Ovary (tissue), 9 donors: ENCODE measurements around the gene GNG8. TPM values are rescaled to one million over a fixed set of nuclear protein-coding genes. Genes with fewer than 3 reads are reported as not detected.

Experiments
- DNase-seq, 5 donors: peaks; one replicate each; pipeline ENCODE4 v3.0.0-alpha.2; 2019 to 2020
- H3K27ac ChIP-seq, 2 donors: fragments of 200-600 bp; one replicate each; pipeline versions ENCODE4 v1.5.1 to v1.8.0; 2019 to 2022
- H3K27me3 ChIP-seq: fragments of 200-600 bp; one replicate; pipeline ENCODE4 v1.8.0; 2022
- H3K36me3 ChIP-seq: fragments of 200-600 bp; sonication (generic); one replicate; pipeline ENCODE4 v1.5.1; 2019
- H3K4me1 ChIP-seq: one replicate; pipeline ENCODE4 v1.8.1; 2013; ENCODE audit warnings: mild to moderate bottlenecking, moderate library complexity; ENCODE audit not compliant: insufficient read depth
- H3K4me3 ChIP-seq: fragments of 200-600 bp; sonication (generic); one replicate; pipeline ENCODE4 v1.5.1; 2017
- H3K9me3 ChIP-seq, 2 donors: fragments of 200-600 bp in 1 of 2; sonication (generic) in 1 of 2; one replicate each; pipeline versions ENCODE4 v1.5.1 to v1.8.1; 2013 to 2019; ENCODE audit warnings: mild to moderate bottlenecking in 1 of 2, moderate library complexity in 1 of 2
- CTCF ChIP-seq, 3 donors: fragments of 450-650 bp in 2 of 3; fragments of 200-600 bp in 1 of 3; IDR thresholded peaks; one replicate each; pipeline versions ENCODE4 v1.5.1 to v1.8.0; 2016 to 2022; ENCODE audit warnings: antibody characterized with exemption in 3 of 3, mild to moderate bottlenecking in 1 of 3
- EP300 ChIP-seq: sonication (generic); formaldehyde crosslinking; IDR thresholded peaks from one replicate; pipeline ENCODE4 v1.6.1; 2017; ENCODE audit warnings: antibody characterized with exemption
- POLR2A ChIP-seq: fragments of 450-650 bp; IDR thresholded peaks from one replicate; pipeline ENCODE4 v1.6.1; 2017; ENCODE audit warnings: antibody characterized with exemption, mild to moderate bottlenecking, moderate library complexity
- WGBS, 3 donors: extraction: QIAGEN DNeasy Blood & Tissue Kit in 1 of 3; methylation state at CpG; one replicate each; pipeline versions ENCODE4 v1.1.5 to v1.1.7; 2013 to 2017; 5-methylcytosine and 5-hydroxymethylcytosine counted together
- intact Hi-C, 4 donors: fragments of 100-400 bp; cut with DNase I; formaldehyde crosslinking; loops; one replicate each; pipeline versions ENCODE4 v1.11.0 to v1.15.1; 2022 to 2023
- polyA plus RNA-seq, 2 donors: library from polyadenylated mRNA; stranded (reverse); fragments of 200-250 nt in 1 of 2; fragments of 350-450 nt in 1 of 2; fragmentation: Illumina TruSeq in 1 of 2; extraction: RNeasy Lipid Tissue Mini Kit (QIAGEN cat#74804) in 1 of 2; gene quantifications; one replicate each; pipeline ENCODE4 v1.2.3, GENCODE V29; 2013 to 2014
- total RNA-seq, 7 donors: library from RNA; depleted of rRNA in 2 of 7; stranded (reverse); fragments of >200 nt in 2 of 7; fragmentation: NEBNext Ultra II Directional in 3 of 7; extraction: Animal tissue kit (Norgen Biotek cat#: 25700) in 3 of 7; gene quantifications; one replicate each; pipeline versions ENCODE4 v1.1.0 to v1.2.4, GENCODE V29; 2016 to 2023
- donor health status: DM: no; HTN: no; CAD: no; lungs with moderate emphysema.
- donor health status: DM: no; HTN: no; CAD: no.
- donor health status: Bipolar disorder and iron deficiency.
- donor health status: DM: yes; HTN: yes; CAD: no.
- donor health status: DM: no; HTN: no; CAD: no.
- donor health status: DM: yes; HTN: yes; CAD: no.

Gene GNG8
- total and polyA plus RNA-seq, 9 donors: not detected

- no peaks in the 10 kb centered on the region for H3K27me3 ChIP-seq
- intact Hi-C loops: loop anchor here in 1 of 4 donors (10.0 kb wide), 2 partner anchors 61 to 141 kb away; partner anchors contain the start of genes DACT3, FKRP and STRN4
- 40 to 47% (median 40%) methylated on average over 9 of the region's 9 CpGs for WGBS, 3 donors
- no peaks in the 10 kb centered on the region for H3K36me3 ChIP-seq
- H3K4me3 ChIP-seq: no peak overlapping the region
- no peak for TF ChIP-seq POLR2A
- TF ChIP-seq EP300: no peak
- no peak for TF ChIP-seq CTCF (IDR thresholded peaks at IDR 0.05)
- DNase-seq: no peak
- peak overlapping the region in 1 of 2 donors; percentile 97 for H3K27ac ChIP-seq
- peaks cover 15% of the 10 kb centered on the region for H3K4me1 ChIP-seq
- H3K9me3 ChIP-seq: no peaks in the 10 kb centered on the region
These were observed 32.2 kb downstream of the GNG8 start for GRCh38 chr19:46603752-46604231.

GRCh38 chr19:46603195-46603637 lies 32.8 kb downstream of the GNG8 start:
- intact Hi-C loops: loop anchor here in 1 of 4 donors (10.0 kb wide), 2 partner anchors 62 to 142 kb away; partner anchors contain the start of genes DACT3, FKRP and STRN4

GRCh38 chr19:46602392-46603194 lies 33.4 kb downstream of the GNG8 start:
- TF ChIP-seq POLR2A (no peak), EP300 (no peak), CTCF (IDR thresholded peaks at IDR 0.05) (no peak)
- intact Hi-C loops: loop anchor here in 1 of 4 donors (10.0 kb wide), 2 partner anchors 62 to 142 kb away; partner anchors contain the start of genes DACT3, FKRP and STRN4
- H3K36me3 ChIP-seq: no peaks in the 10 kb centered on the region
- peak overlapping the region in 1 of 2 donors; percentile 97 for H3K27ac ChIP-seq
- 9 to 11% (median 10%) methylated on average over 23 of the region's 23 CpGs for WGBS, 3 donors
- DNase-seq: peak in 1 of 5 donors; percentile 43
- H3K9me3 ChIP-seq: no peaks in the 10 kb centered on the region
- H3K4me3 ChIP-seq: peak overlapping the region; percentile 100
- peaks cover 15% of the 10 kb centered on the region for H3K4me1 ChIP-seq
- no peaks in the 10 kb centered on the region for H3K27me3 ChIP-seq

More at GRCh38 chr19:46603195-46603637, 32.8 kb downstream of the GNG8 start:
- 13 to 19% (median 15%) methylated on average over 2 of the region's 2 CpGs for WGBS, 3 donors
- no peaks in the 10 kb centered on the region for H3K36me3 ChIP-seq
- H3K9me3 ChIP-seq: no peaks in the 10 kb centered on the region
- H3K27me3 ChIP-seq: no peaks in the 10 kb centered on the region
- peak overlapping the region in 1 of 2 donors; percentile 97 for H3K27ac ChIP-seq
- peak in 1 of 5 donors; percentile 51 for DNase-seq
- peak overlapping the region; percentile 100 for H3K4me3 ChIP-seq
- TF ChIP-seq EP300 (no peak), POLR2A (no peak), CTCF (IDR thresholded peaks at IDR 0.05) (no peak)
- peaks cover 15% of the 10 kb centered on the region for H3K4me1 ChIP-seq

GRCh38 chr19:46601318-46602224 lies 34.4 kb downstream of the GNG8 start, which contains the start of gene CALM3:
Gene CALM3 (plus strand): TSS chr19:46601330. CDS start chr19:46601435, 105 bp downstream.
- H3K4me1 ChIP-seq: peaks cover 15% of the 10 kb centered on the region
- H3K27ac ChIP-seq: peak within 1 kb of the TSS; percentile 97 to 98
- peak in 2 of 5 donors; percentile 53 to 59 for DNase-seq
- 0% methylated on average over 31 to 51 of the region's 51 CpGs for WGBS, 3 donors
- peak within 1 kb of the TSS; percentile 100 for H3K4me3 ChIP-seq
- H3K9me3 ChIP-seq: no peaks in the 10 kb centered on the region
- TF ChIP-seq CTCF (IDR thresholded peaks at IDR 0.05) (no peak), POLR2A (peak; percentile 69)
- no peaks in the 10 kb centered on the region for H3K36me3 ChIP-seq
- no peaks in the 10 kb centered on the region for H3K27me3 ChIP-seq
- intact Hi-C loops: loop anchor here in 1 of 4 donors (10.0 kb wide), 2 partner anchors 63 to 143 kb away; partner anchors contain the start of genes DACT3, FKRP and STRN4
